Measurements from ENCODE around the gene CNN2.
A peak's percentile ranks its signal among the peaks of the same experiment; 100 is the strongest.

CNN2 gene

DNA sequence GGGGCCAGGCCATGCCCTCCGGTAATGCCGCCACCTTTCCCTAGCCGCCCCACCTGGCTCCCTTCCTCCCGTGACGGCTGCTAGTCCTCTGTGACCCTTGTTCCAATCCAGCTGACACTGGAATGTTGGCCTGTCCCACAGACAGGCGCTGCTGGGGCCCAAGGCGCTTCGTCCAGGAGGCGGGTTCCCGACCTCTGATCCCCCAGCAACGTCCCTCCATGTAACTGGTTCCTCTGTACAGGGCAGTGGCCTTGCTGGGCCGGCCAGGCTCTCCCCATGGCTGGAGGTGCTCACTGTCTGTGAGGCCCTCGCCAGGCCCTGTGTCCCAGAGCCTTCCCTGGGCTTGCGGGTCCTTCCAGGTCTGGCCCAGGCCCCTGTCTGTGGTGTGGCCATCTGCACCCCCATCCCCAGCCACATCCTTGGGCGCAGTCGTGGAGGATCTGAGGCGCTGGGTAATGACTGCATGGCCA lies 33.0 kb upstream of the CNN2 start:
- peaks cover 10% of the 10 kb centered on the region for H3K36me3 Mint-ChIP-seq (ENCODE audit: low read depth)
- no peaks in the 10 kb centered on the region for H3K9me3 Mint-ChIP-seq
- no peak for TF ChIP-seq CTCF (IDR thresholded peaks at IDR 0.05)
- peaks cover 35% of the 10 kb centered on the region for H3K27me3 Mint-ChIP-seq (ENCODE audit: low read depth, poor library complexity)
- no peak for DNase-seq
- H3K4me1 Mint-ChIP-seq: peaks cover 24% of the 10 kb centered on the region
- H3K4me3 Mint-ChIP-seq: no peak overlapping the region
- H3K27ac Mint-ChIP-seq: peak overlapping the region; percentile 57

DNA sequence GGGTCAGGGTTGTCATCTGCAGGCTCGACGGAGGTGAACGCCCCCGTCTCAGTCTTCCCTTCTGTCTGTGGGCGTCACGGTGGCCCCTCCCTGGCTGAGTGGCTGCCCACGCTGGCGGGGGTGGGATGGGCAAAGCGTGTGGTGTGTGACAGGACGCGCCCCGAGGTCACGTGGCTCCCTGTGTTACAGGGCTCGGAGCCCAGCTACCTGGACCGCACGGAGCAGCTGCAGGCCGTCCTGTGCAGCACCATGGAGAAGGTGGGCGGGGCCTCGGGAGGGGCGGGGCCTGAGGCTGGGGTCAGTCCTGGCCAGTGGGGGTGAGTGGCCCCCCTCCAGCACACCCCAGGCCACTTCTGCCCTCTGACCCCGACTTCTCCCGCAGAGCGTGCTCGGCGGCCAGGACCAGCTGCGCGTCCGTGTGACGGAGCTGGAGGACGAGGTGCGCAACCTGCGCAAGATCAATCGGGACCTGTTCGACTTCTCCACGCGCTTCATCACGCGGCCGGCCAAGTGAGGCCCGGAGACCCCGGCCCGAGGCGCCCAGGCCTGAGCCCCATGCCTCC lies 32.5 kb upstream of the CNN2 start:
- H3K27ac Mint-ChIP-seq: no peak overlapping the region
- H3K4me3 Mint-ChIP-seq: no peak overlapping the region
- peaks cover 40% of the 10 kb centered on the region for H3K27me3 Mint-ChIP-seq (ENCODE audit: low read depth, poor library complexity)
- H3K4me1 Mint-ChIP-seq: peaks cover 24% of the 10 kb centered on the region
- peaks cover 5% of the 10 kb centered on the region for H3K36me3 Mint-ChIP-seq (ENCODE audit: low read depth)
- no peak for DNase-seq
- no peak for TF ChIP-seq CTCF (IDR thresholded peaks at IDR 0.05)
- no peaks in the 10 kb centered on the region for H3K9me3 Mint-ChIP-seq

DNA sequence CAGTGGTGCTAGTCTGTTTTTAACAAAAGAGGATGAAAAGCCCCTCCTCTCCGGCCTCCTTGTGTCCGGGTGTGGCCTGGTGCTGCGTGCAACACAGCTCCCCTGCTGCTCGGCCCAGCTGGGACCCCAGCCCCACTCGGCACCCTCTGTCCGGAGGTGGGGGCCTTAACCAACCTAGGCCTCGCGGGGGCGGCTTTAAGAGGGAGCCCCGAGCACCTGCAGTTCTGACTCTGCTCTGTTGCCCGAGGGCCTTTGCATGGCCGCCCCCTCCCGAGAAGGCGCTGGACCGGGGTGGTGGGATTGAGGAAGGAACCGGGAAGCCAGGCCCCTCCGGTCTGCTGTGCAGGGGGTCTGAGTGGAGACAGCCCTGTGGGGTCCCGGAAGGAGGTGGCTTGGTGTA lies 31.9 kb upstream of the CNN2 start:
- TF ChIP-seq CTCF (IDR thresholded peaks at IDR 0.05): no peak
- no peak for DNase-seq
- Mint-ChIP-seq H3K9me3 (no peaks in the 10 kb centered on the region), H3K36me3 (ENCODE audit: low read depth) (peaks cover 5% of the 10 kb centered on the region), H3K4me1 (peaks cover 28% of the 10 kb centered on the region), H3K27ac (no peak overlapping the region), H3K4me3 (no peak overlapping the region), H3K27me3 (ENCODE audit: low read depth, poor library complexity) (peaks cover 46% of the 10 kb centered on the region)

DNA sequence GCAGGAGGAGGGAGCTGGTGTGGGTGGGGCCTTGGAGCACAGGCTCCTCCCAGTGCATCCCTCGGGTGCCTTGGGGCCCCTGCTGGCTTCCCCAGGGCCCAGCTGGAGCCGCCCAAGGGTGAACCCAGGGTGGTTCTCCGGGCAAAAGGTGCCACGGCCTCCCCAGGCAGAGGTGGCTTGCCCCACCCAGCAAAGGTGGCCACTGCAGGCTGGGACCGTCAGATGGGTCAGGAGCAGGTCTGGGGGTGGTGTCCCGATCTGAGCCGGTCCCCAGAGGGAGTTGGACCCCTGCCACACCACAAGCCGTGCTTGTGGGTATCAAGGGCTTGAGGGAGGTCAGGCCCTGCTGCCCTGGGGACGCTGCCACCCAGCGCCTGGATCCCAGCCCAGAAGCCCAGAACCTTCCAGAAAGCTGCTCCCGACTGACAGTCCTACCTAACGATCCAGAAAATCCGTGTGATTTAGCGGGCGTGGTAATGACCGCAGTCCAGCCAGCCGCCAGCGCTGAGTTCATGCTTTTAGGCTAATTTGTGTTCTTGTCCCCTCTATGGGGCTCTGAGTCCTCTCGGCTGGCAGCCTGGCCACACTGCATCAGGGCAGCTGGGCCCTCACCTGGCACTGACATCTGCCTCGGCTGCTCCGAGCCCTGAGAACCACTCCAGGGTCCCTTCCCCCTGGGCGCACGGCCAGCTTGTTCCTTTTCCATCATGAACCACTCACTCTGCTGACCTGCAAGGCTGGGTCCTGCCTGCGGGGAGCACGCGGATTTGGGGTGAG lies 31.2 kb upstream of the CNN2 start:
- Mint-ChIP-seq H3K27me3 (ENCODE audit: low read depth, poor library complexity) (peaks cover 52% of the 10 kb centered on the region), H3K27ac (no peak overlapping the region), H3K4me1 (peaks cover 28% of the 10 kb centered on the region), H3K9me3 (no peaks in the 10 kb centered on the region), H3K4me3 (no peak overlapping the region), H3K36me3 (ENCODE audit: low read depth) (peaks cover 5% of the 10 kb centered on the region)
- DNase-seq: no peak
- no peak for TF ChIP-seq CTCF (IDR thresholded peaks at IDR 0.05)

GRCh38 chr19:996051-996838 lies 30.2 kb upstream of the CNN2 start:
- TF ChIP-seq CTCF (IDR thresholded peaks at IDR 0.05): no peak
- H3K4me1 Mint-ChIP-seq: peaks cover 28% of the 10 kb centered on the region
- H3K4me3 Mint-ChIP-seq: peak overlapping the region; percentile 25
- H3K27me3 Mint-ChIP-seq (ENCODE audit: low read depth, poor library complexity): peaks cover 57% of the 10 kb centered on the region
- DNase-seq: peak; percentile 55
- no peaks in the 10 kb centered on the region for H3K9me3 Mint-ChIP-seq
- H3K36me3 Mint-ChIP-seq (ENCODE audit: low read depth): peaks cover 5% of the 10 kb centered on the region
- H3K27ac Mint-ChIP-seq: no peak overlapping the region
